Testis (tissue), 2 donors: Measurements from ENCODE around the gene ADARB1.

Experiments used
- POLR2A ChIP-seq: fragments of 450-650 bp; IDR thresholded peaks from one replicate; pipeline ENCODE4 v1.6.1; 2017; ENCODE audit warnings: antibody characterized with exemption, mild to moderate bottlenecking, moderate library complexity
- TF ChIP-seq, protein P1 (sequence below), 3 experiments: fragments of 450-650 bp in 2 of 3; fragments of 200-600 bp in 1 of 3; sonication (generic) in 1 of 3; IDR thresholded peaks; one replicate each; pipeline ENCODE4 v1.5.1; 2016 to 2019; ENCODE audit warnings: antibody characterized with exemption in 3 of 3, mild to moderate bottlenecking in 2 of 3, moderate library complexity in 1 of 3

DNA sequence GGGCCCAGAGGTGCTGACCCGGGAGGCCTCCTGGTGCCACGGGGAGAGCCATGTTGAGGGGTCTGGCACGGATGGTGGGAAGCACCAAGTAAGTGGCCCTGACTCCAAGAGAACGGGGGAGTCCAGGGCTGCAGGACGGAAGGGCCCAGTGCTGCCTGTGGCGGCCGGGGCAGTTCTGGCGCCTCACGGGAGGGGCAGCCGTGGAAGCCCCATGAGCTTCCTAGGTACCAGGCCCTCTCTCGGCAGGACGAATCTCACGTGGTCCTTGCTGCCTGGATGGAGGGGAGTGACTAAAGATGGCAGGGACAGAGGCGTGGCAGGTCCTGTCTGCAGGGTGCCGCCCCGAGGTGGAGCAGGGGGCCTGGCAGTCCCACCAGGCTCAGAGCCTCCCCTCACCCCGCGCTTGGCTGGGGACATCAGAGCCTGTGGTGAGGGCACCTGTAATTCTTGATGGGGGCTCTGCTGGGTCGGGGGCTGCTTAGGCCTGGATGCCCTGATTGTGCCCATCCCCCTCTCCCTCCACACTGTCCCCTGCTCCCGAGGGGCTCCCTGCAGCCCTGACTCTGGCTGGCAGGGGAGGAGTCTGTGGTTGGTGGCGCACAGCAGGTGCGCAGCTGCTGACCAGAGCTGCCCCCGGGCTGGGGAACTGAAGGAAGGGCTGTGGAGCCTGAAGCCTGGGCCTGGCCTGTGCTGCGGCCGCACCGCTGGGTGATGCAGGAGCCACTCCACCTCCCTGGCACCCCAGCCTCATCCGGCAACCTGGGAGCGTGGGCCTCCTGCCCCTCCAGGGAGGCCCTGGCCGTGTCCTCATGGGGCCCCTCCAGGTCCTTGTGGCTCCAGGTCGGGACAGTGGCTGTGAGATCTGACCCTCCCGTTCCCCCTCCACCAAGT is 181.9 kb downstream of the ADARB1 start:
- TF ChIP-seq, protein P1, sequence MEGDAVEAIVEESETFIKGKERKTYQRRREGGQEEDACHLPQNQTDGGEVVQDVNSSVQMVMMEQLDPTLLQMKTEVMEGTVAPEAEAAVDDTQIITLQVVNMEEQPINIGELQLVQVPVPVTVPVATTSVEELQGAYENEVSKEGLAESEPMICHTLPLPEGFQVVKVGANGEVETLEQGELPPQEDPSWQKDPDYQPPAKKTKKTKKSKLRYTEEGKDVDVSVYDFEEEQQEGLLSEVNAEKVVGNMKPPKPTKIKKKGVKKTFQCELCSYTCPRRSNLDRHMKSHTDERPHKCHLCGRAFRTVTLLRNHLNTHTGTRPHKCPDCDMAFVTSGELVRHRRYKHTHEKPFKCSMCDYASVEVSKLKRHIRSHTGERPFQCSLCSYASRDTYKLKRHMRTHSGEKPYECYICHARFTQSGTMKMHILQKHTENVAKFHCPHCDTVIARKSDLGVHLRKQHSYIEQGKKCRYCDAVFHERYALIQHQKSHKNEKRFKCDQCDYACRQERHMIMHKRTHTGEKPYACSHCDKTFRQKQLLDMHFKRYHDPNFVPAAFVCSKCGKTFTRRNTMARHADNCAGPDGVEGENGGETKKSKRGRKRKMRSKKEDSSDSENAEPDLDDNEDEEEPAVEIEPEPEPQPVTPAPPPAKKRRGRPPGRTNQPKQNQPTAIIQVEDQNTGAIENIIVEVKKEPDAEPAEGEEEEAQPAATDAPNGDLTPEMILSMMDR (IDR thresholded peaks at IDR 0.05) = no peak
- TF ChIP-seq POLR2A = no peak
